ENCODE results near the gene AQP2. TPM values are rescaled to one million over a fixed set of nuclear protein-coding genes. Genes with fewer than 3 reads are reported as not detected.

The AQP2 gene
- total and polyA plus RNA-seq, 2 donors (not counting 1 experiment from before 2014, with no cell fraction given): not detected

DNA sequence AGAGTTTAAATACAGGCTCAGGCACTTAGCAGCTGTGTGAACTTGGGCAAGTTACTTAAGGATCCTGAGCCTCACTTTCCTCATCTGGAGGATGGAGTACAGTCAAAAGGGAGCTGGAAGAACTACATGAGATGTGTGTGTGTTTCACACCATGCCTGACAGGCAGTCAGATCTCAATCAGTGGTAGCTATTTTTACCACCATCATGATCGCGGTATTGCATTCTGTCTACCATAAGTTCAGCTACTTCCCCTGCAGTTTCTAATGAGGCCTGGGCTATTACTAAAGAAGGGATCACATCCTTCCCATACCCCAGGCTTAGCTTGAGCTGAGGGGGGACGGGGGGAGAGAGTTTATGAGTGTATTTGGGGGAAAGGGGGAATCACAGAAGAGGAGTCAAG is 29.3 kb downstream of the AQP2 start:
- no peak overlapping the region for H3K27ac ChIP-seq (ENCODE audit: low read length in 2 of 2)
- Mint-ChIP-seq H3K9me3 (ENCODE audit: insufficient read depth) (no peaks in the 10 kb centered on the region), H3K4me1 (no peaks in the 10 kb centered on the region), H3K27ac (no peak overlapping the region), H3K4me3 (no peak overlapping the region), H3K27me3 (no peaks in the 10 kb centered on the region)
- no peak for ATAC-seq (ENCODE audit: low read depth)
- CTCF ChIA-PET: interaction anchor here (1.3 to 4.2 kb wide), 2 partner anchors 11 to 14 kb away, joined by 4 to 28 read pairs; no protein-coding TSS in a partner anchor
- no peaks in the 10 kb centered on the region for H3K4me1 ChIP-seq (ENCODE audit: control insufficient read depth in 2 of 2, insufficient read depth in 2 of 2, low read length in 2 of 2)
- no peaks in the 10 kb centered on the region for H3K27me3 ChIP-seq (replicated peaks in 1 of 4; ENCODE audit: control extremely low read depth in 1 of 4, control insufficient read depth in 3 of 4, insufficient read depth in 4 of 4, low read length in 3 of 4)
- TF ChIP-seq EZH2 (IDR thresholded peaks at IDR 0.05; ENCODE audit: borderline replicate concordance, insufficient read depth, low read depth, low read length, poor library complexity, severe bottlenecking): no peak
- TF ChIP-seq, protein P1, sequence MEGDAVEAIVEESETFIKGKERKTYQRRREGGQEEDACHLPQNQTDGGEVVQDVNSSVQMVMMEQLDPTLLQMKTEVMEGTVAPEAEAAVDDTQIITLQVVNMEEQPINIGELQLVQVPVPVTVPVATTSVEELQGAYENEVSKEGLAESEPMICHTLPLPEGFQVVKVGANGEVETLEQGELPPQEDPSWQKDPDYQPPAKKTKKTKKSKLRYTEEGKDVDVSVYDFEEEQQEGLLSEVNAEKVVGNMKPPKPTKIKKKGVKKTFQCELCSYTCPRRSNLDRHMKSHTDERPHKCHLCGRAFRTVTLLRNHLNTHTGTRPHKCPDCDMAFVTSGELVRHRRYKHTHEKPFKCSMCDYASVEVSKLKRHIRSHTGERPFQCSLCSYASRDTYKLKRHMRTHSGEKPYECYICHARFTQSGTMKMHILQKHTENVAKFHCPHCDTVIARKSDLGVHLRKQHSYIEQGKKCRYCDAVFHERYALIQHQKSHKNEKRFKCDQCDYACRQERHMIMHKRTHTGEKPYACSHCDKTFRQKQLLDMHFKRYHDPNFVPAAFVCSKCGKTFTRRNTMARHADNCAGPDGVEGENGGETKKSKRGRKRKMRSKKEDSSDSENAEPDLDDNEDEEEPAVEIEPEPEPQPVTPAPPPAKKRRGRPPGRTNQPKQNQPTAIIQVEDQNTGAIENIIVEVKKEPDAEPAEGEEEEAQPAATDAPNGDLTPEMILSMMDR (IDR thresholded peaks at IDR 0.05): no peak
- no peaks in the 10 kb centered on the region for H3K9me3 ChIP-seq (ENCODE audit: control extremely low read depth in 1 of 3, control insufficient read depth in 2 of 3, insufficient read depth in 1 of 3, low read length in 2 of 3)
- no peaks in the 10 kb centered on the region for H3K36me3 ChIP-seq (replicated peaks in 1 of 2; ENCODE audit: control extremely low read depth in 1 of 2, control insufficient read depth in 1 of 2, extremely low read depth in 1 of 2, insufficient read depth in 2 of 2, low read length in 1 of 2)
- no peak for DNase-seq
- H3K79me2 ChIP-seq (ENCODE audit: control insufficient read depth, insufficient read depth, low read length): no peaks in the 10 kb centered on the region
- no peak overlapping the region for H2AFZ ChIP-seq (ENCODE audit: insufficient read depth, low read depth, low read length, poor library complexity, severe bottlenecking)
- no peaks in the 10 kb centered on the region for H4K20me1 ChIP-seq (ENCODE audit: control insufficient read depth, insufficient read depth, low read length, poor library complexity, severe bottlenecking)
- H3K4me3 ChIP-seq (ENCODE audit: control extremely low read depth in 1 of 5, extremely low read depth in 1 of 5, insufficient read depth in 1 of 5, low read depth in 2 of 5, low read length in 4 of 5): no peak overlapping the region
- POLR2A ChIA-PET: interaction anchor here (0.6 kb wide), 1 partner anchor 318 kb away, joined by 6 read pairs; no protein-coding TSS in a partner anchor
- no peak overlapping the region for H3K9ac ChIP-seq (ENCODE audit: low read length)
- no CpG with 5 or more reads among the region's 3 CpGs for WGBS (ENCODE audit: insufficient coverage)
- no peak overlapping the region for H3K4me2 ChIP-seq (replicated peaks; ENCODE audit: low read depth, low read length, poor library complexity, severe bottlenecking)
- intact Hi-C loops (cut with micrococcal nuclease): no loop called here

DNA sequence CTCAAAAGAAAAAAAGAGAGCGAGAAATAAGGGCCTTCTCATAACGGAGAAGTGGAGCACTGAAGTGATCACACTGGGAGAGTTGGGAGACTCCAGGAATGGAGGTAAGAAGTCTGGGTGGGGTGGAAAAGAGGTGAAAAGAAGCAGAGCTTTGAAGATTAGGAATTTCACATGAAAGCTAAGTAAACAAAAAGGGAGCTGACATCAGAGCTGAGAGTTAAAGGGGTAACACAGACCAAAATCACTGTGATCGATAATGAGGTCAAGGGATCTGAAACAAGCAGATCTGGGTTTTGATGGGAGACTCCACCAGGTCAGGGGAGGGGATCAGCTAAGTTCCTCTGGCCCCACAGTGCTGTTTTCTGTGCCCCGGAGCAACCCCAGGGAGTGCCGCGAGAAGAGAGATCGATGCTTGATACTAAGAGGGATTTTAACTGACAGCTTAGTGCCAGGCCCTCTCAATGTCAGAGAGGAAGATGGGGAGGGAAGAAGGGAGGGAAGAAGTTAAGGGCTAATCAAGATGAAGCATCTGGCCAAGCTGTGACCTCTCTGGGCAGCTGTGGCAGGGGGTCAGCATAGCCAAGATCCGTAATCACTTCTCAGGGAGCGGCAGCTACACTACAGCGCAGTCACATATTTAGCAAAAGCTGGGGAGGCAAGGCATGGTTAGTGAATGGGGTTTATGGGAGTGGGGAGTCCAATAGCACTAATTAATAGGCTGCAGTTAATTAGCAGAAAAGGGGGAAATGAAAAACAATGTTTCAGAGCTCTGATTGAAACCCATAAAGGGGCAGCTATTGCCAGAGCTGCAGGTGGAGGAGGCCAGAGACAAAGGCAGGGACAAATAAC is 30.2 kb downstream of the AQP2 start:
- WGBS (ENCODE audit: insufficient coverage): 98% methylated on average over 10 of the region's 10 CpGs
- no peak overlapping the region for H3K4me2 ChIP-seq (replicated peaks; ENCODE audit: low read depth, low read length, poor library complexity, severe bottlenecking)
- H3K27me3 Mint-ChIP-seq: no peaks in the 10 kb centered on the region
- DNase-seq: no peak
- H2AFZ ChIP-seq (ENCODE audit: insufficient read depth, low read depth, low read length, poor library complexity, severe bottlenecking): no peak overlapping the region
- H3K9me3 Mint-ChIP-seq (ENCODE audit: insufficient read depth): no peaks in the 10 kb centered on the region
- no peaks in the 10 kb centered on the region for H3K4me1 ChIP-seq (ENCODE audit: control insufficient read depth in 2 of 2, insufficient read depth in 2 of 2, low read length in 2 of 2)
- H4K20me1 ChIP-seq (ENCODE audit: control insufficient read depth, insufficient read depth, low read length, poor library complexity, severe bottlenecking): no peaks in the 10 kb centered on the region
- TF ChIP-seq EZH2 (IDR thresholded peaks at IDR 0.05; ENCODE audit: borderline replicate concordance, insufficient read depth, low read depth, low read length, poor library complexity, severe bottlenecking): no peak
- TF ChIP-seq, protein P1 (IDR thresholded peaks at IDR 0.05): no peak
- H3K79me2 ChIP-seq (ENCODE audit: control insufficient read depth, insufficient read depth, low read length): no peaks in the 10 kb centered on the region
- H3K4me3 Mint-ChIP-seq: no peak overlapping the region
- H3K27ac Mint-ChIP-seq: no peak overlapping the region
- no peaks in the 10 kb centered on the region for H3K36me3 ChIP-seq (replicated peaks in 1 of 2; ENCODE audit: control extremely low read depth in 1 of 2, control insufficient read depth in 1 of 2, extremely low read depth in 1 of 2, insufficient read depth in 2 of 2, low read length in 1 of 2)
- no peak for ATAC-seq (ENCODE audit: low read depth)
- H3K27me3 ChIP-seq (replicated peaks in 1 of 4; ENCODE audit: control extremely low read depth in 1 of 4, control insufficient read depth in 3 of 4, insufficient read depth in 4 of 4, low read length in 3 of 4): no peaks in the 10 kb centered on the region
- H3K4me1 Mint-ChIP-seq: no peaks in the 10 kb centered on the region
- H3K9me3 ChIP-seq (ENCODE audit: control extremely low read depth in 1 of 3, control insufficient read depth in 2 of 3, insufficient read depth in 1 of 3, low read length in 2 of 3): no peaks in the 10 kb centered on the region
- H3K9ac ChIP-seq (ENCODE audit: low read length): no peak overlapping the region
- intact Hi-C loops (cut with micrococcal nuclease): no loop called here
- ChIA-PET CTCF (interaction anchor here (0.5 to 4.2 kb wide), 4 partner anchors 10 to 73 kb away, joined by 3 to 28 read pairs (median 4); no protein-coding TSS in a partner anchor), POLR2A (no interaction called here)
- H3K27ac ChIP-seq (ENCODE audit: low read length in 2 of 2): no peak overlapping the region
- no peak overlapping the region for H3K4me3 ChIP-seq (ENCODE audit: control extremely low read depth in 1 of 5, extremely low read depth in 1 of 5, insufficient read depth in 1 of 5, low read depth in 2 of 5, low read length in 4 of 5)
